ENCODE measurements around the gene ATP6V1F.

The ATP6V1F gene

GRCh38 chr7:128888039-128888755 is 25.5 kb downstream of the ATP6V1F start:
- H3K27ac Mint-ChIP-seq = no peak overlapping the region
- peaks cover 4% of the 10 kb centered on the region for H3K4me1 Mint-ChIP-seq (ENCODE audit: low read depth)
- no peaks in the 10 kb centered on the region for H3K36me3 Mint-ChIP-seq
- no peak overlapping the region for H3K4me3 Mint-ChIP-seq
- peaks cover 6% of the 10 kb centered on the region for H3K27me3 Mint-ChIP-seq
- H3K9me3 Mint-ChIP-seq (ENCODE audit: low read depth) = no peaks in the 10 kb centered on the region

- Mint-ChIP-seq H3K4me3 (no peak overlapping the region), H3K4me1 (ENCODE audit: low read depth) (peaks cover 2% of the 10 kb centered on the region), H3K27me3 (peaks cover 6% of the 10 kb centered on the region), H3K9me3 (ENCODE audit: low read depth) (no peaks in the 10 kb centered on the region), H3K36me3 (no peaks in the 10 kb centered on the region), H3K27ac (no peak overlapping the region)
These were observed 26.1 kb downstream of the ATP6V1F start for GRCh38 chr7:128888756-128889095.

- Mint-ChIP-seq H3K27me3 (peaks cover 6% of the 10 kb centered on the region), H3K4me3 (no peak overlapping the region), H3K27ac (no peak overlapping the region), H3K36me3 (no peaks in the 10 kb centered on the region), H3K4me1 (ENCODE audit: low read depth) (peaks cover 2% of the 10 kb centered on the region), H3K9me3 (ENCODE audit: low read depth) (no peaks in the 10 kb centered on the region)
These were observed 26.5 kb downstream of the ATP6V1F start for GRCh38 chr7:128889121-128889520.

GRCh38 chr7:128890306-128891109 is 27.9 kb downstream of the ATP6V1F start:
- H3K4me1 Mint-ChIP-seq (ENCODE audit: low read depth) = peaks cover 2% of the 10 kb centered on the region

GRCh38 chr7:128891110-128891941 is 28.7 kb downstream of the ATP6V1F start:
- Mint-ChIP-seq H3K4me3 (peak overlapping the region; percentile 32), H3K4me1 (ENCODE audit: low read depth) (peaks cover 2% of the 10 kb centered on the region), H3K9me3 (ENCODE audit: low read depth) (no peaks in the 10 kb centered on the region)

More at GRCh38 chr7:128890306-128891109, 27.9 kb downstream of the ATP6V1F start:
- no peak overlapping the region for H3K27ac Mint-ChIP-seq
- no peaks in the 10 kb centered on the region for H3K9me3 Mint-ChIP-seq (ENCODE audit: low read depth)
- peak overlapping the region; percentile 49 for H3K4me3 Mint-ChIP-seq
- no peaks in the 10 kb centered on the region for H3K36me3 Mint-ChIP-seq
- H3K27me3 Mint-ChIP-seq = peaks cover 6% of the 10 kb centered on the region

GRCh38 chr7:128891942-128892269 is 29.2 kb downstream of the ATP6V1F start:
- Mint-ChIP-seq H3K9me3 (ENCODE audit: low read depth) (no peaks in the 10 kb centered on the region), H3K27me3 (peaks cover 3% of the 10 kb centered on the region), H3K36me3 (no peaks in the 10 kb centered on the region), H3K4me3 (peak overlapping the region; percentile 32), H3K27ac (no peak overlapping the region), H3K4me1 (ENCODE audit: low read depth) (peaks cover 2% of the 10 kb centered on the region)

More at GRCh38 chr7:128891110-128891941, 28.7 kb downstream of the ATP6V1F start:
- Mint-ChIP-seq H3K27ac (no peak overlapping the region), H3K36me3 (no peaks in the 10 kb centered on the region), H3K27me3 (peaks cover 3% of the 10 kb centered on the region)

- no peaks in the 10 kb centered on the region for H3K36me3 Mint-ChIP-seq
- H3K27me3 Mint-ChIP-seq = peaks cover 3% of the 10 kb centered on the region
- H3K4me3 Mint-ChIP-seq = no peak overlapping the region
- no peaks in the 10 kb centered on the region for H3K9me3 Mint-ChIP-seq (ENCODE audit: low read depth)
- H3K4me1 Mint-ChIP-seq (ENCODE audit: low read depth) = peaks cover 2% of the 10 kb centered on the region
- no peak overlapping the region for H3K27ac Mint-ChIP-seq
These were observed 30.0 kb downstream of the ATP6V1F start for GRCh38 chr7:128892521-128893250.

- peaks cover 2% of the 10 kb centered on the region for H3K9me3 Mint-ChIP-seq (ENCODE audit: low read depth)
- peaks cover 4% of the 10 kb centered on the region for H3K27me3 Mint-ChIP-seq
- no peak overlapping the region for H3K4me3 Mint-ChIP-seq
- no peak overlapping the region for H3K27ac Mint-ChIP-seq
- peaks cover 2% of the 10 kb centered on the region for H3K4me1 Mint-ChIP-seq (ENCODE audit: low read depth)
- H3K36me3 Mint-ChIP-seq = peaks cover under 1% of the 10 kb centered on the region
These were observed 30.8 kb downstream of the ATP6V1F start for GRCh38 chr7:128893251-128894100.

- H3K36me3 Mint-ChIP-seq = peaks cover 2% of the 10 kb centered on the region
- peaks cover 2% of the 10 kb centered on the region for H3K4me1 Mint-ChIP-seq (ENCODE audit: low read depth)
- H3K27me3 Mint-ChIP-seq = peaks cover 5% of the 10 kb centered on the region
- H3K27ac Mint-ChIP-seq = no peak overlapping the region
- peaks cover 4% of the 10 kb centered on the region for H3K9me3 Mint-ChIP-seq (ENCODE audit: low read depth)
- no peak overlapping the region for H3K4me3 Mint-ChIP-seq
These were observed 31.4 kb downstream of the ATP6V1F start for GRCh38 chr7:128894101-128894440.

- Mint-ChIP-seq H3K4me1 (ENCODE audit: low read depth) (no peaks in the 10 kb centered on the region), H3K27ac (no peak overlapping the region), H3K4me3 (no peak overlapping the region), H3K9me3 (ENCODE audit: low read depth) (peaks cover 4% of the 10 kb centered on the region), H3K27me3 (peaks cover 5% of the 10 kb centered on the region), H3K36me3 (peaks cover 2% of the 10 kb centered on the region)
These were observed 32.7 kb downstream of the ATP6V1F start for GRCh38 chr7:128895320-128895719.

- H3K4me1 Mint-ChIP-seq (ENCODE audit: low read depth) = no peaks in the 10 kb centered on the region
- H3K27ac Mint-ChIP-seq = no peak overlapping the region
- peaks cover 4% of the 10 kb centered on the region for H3K9me3 Mint-ChIP-seq (ENCODE audit: low read depth)
- H3K36me3 Mint-ChIP-seq = peaks cover 2% of the 10 kb centered on the region
- H3K27me3 Mint-ChIP-seq = peaks cover 8% of the 10 kb centered on the region
- no peak overlapping the region for H3K4me3 Mint-ChIP-seq
These were observed 36.7 kb downstream of the ATP6V1F start for GRCh38 chr7:128899392-128899791.

GRCh38 chr7:128900237-128900636 is 37.6 kb downstream of the ATP6V1F start:
- Mint-ChIP-seq H3K9me3 (ENCODE audit: low read depth) (peaks cover 4% of the 10 kb centered on the region), H3K4me3 (no peak overlapping the region), H3K36me3 (peaks cover 2% of the 10 kb centered on the region), H3K4me1 (ENCODE audit: low read depth) (no peaks in the 10 kb centered on the region), H3K27me3 (peaks cover 8% of the 10 kb centered on the region), H3K27ac (no peak overlapping the region)

- Mint-ChIP-seq H3K9me3 (ENCODE audit: low read depth) (peaks cover 4% of the 10 kb centered on the region), H3K27me3 (peaks cover 8% of the 10 kb centered on the region), H3K36me3 (peaks cover 2% of the 10 kb centered on the region), H3K27ac (no peak overlapping the region), H3K4me1 (ENCODE audit: low read depth) (no peaks in the 10 kb centered on the region), H3K4me3 (no peak overlapping the region)
These were observed 40.3 kb downstream of the ATP6V1F start for GRCh38 chr7:128902761-128903585.

Data from activated naive CD8-positive, alpha-beta T cell (primary cell).